HG03565 (cell line): ENCODE results near the gene ACOT7.
"Not testable (repeated sequence)": the region's sequence is repeated elsewhere in the genome, so short reads cannot be mapped to it uniquely, and the experiment has no call there.

Experiments used
- ATAC-seq: cut with Tn5 transposase; IDR thresholded peaks from one replicate; pipeline ENCODE4 v1.9.1; 2021; ENCODE audit warnings: mild to moderate bottlenecking, moderate library complexity; ENCODE audit not compliant: unreplicated experiment

The ACOT7 gene

GRCh38 chr1:6393400-6394187 lies at the start of gene ACOT7:
Gene ACOT7 (minus strand): TSS chr1:6393767. CDS start chr1:6393399, 368 bp downstream.
- ATAC-seq: peak; percentile 76

GRCh38 chr1:6441586-6441985 lies 48.0 kb upstream of the ACOT7 start:
- no peak for ATAC-seq

- ATAC-seq: no peak
Measured at GRCh38 chr1:6440198-6441126, 46.9 kb upstream of the ACOT7 start.

- no peak for ATAC-seq
Measured at GRCh38 chr1:6438047-6438525, 44.5 kb upstream of the ACOT7 start.

- ATAC-seq: not testable (repeated sequence)
Measured at GRCh38 chr1:6437012-6437700, 43.6 kb upstream of the ACOT7 start.

- not testable (repeated sequence) for ATAC-seq
Measured at GRCh38 chr1:6436277-6436676, 42.7 kb upstream of the ACOT7 start.

- ATAC-seq: no peak
Measured at GRCh38 chr1:6435547-6435946, 42.0 kb upstream of the ACOT7 start.

GRCh38 chr1:6435129-6435528 lies 41.6 kb upstream of the ACOT7 start:
- no peak for ATAC-seq

GRCh38 chr1:6434186-6434585 lies 40.6 kb upstream of the ACOT7 start:
- ATAC-seq: no peak

- ATAC-seq: not testable (repeated sequence)
Measured at GRCh38 chr1:6431645-6432579, 38.3 kb upstream of the ACOT7 start.

- ATAC-seq: not testable (repeated sequence)
Measured at GRCh38 chr1:6429660-6430411, 36.3 kb upstream of the ACOT7 start.

- ATAC-seq: not testable (repeated sequence)
Measured at GRCh38 chr1:6428453-6428852, 34.9 kb upstream of the ACOT7 start.

GRCh38 chr1:6427441-6428390 lies 34.1 kb upstream of the ACOT7 start:
- no peak for ATAC-seq

- ATAC-seq: no peak
Measured at GRCh38 chr1:6426972-6427350, 33.4 kb upstream of the ACOT7 start.

GRCh38 chr1:6426277-6426971 lies 32.9 kb upstream of the ACOT7 start:
- no peak for ATAC-seq

- no peak for ATAC-seq
Measured at GRCh38 chr1:6425658-6426057, 32.1 kb upstream of the ACOT7 start.
